Calu3 (cell line): Measurements from ENCODE around the gene ZNF425. TPM values are rescaled to one million over a fixed set of nuclear protein-coding genes. Genes with fewer than 3 reads are reported as not detected.

ENCODE experiments used
- BruUV-seq: library from RNA; stranded (reverse); fragments of 400-500 nt; replicated peaks from 2 replicates; lab custom pipeline; 2021; lab: Mats Ljungman, UMichigan
- CTCF ChIA-PET: fragments of 300-600 bp; sonication (Branson Sonifier 250); formaldehyde crosslinking; loops from one replicate; lab custom pipeline; 2022; ENCODE audit warnings: antibody characterized with exemption; lab: Charles Lee
- DNase-seq: peaks from one replicate; pipeline ENCODE4 v3.0.0; 2022
- H3K27ac Mint-ChIP-seq: one replicate; pipeline ENCODE4 v1.8.0; 2022; ENCODE audit warnings: mixed read lengths; ENCODE audit not compliant: unreplicated experiment
- H3K27me3 Mint-ChIP-seq: one replicate; pipeline ENCODE4 v1.8.0; 2022; ENCODE audit warnings: mixed read lengths; ENCODE audit not compliant: unreplicated experiment
- H3K36me3 Mint-ChIP-seq: one replicate; pipeline ENCODE4 v1.8.0; 2022; ENCODE audit warnings: mild to moderate bottlenecking, moderate library complexity, mixed read lengths; ENCODE audit not compliant: insufficient read depth, unreplicated experiment
- H3K4me1 Mint-ChIP-seq: one replicate; pipeline ENCODE4 v1.8.0; 2022; ENCODE audit warnings: mild to moderate bottlenecking, low read depth, mixed read lengths; ENCODE audit not compliant: unreplicated experiment
- H3K4me3 Mint-ChIP-seq: one replicate; pipeline ENCODE4 v1.8.0; 2022; ENCODE audit warnings: mild to moderate bottlenecking, low read depth, moderate library complexity, mixed read lengths; ENCODE audit not compliant: unreplicated experiment
- H3K9me3 Mint-ChIP-seq: one replicate; pipeline ENCODE4 v1.8.0; 2022; ENCODE audit warnings: low read depth, mixed read lengths; ENCODE audit not compliant: unreplicated experiment
- CTCF ChIP-seq: fragments of 200-600 bp; IDR thresholded peaks from one replicate; pipeline ENCODE4 v1.8.0; 2022; ENCODE audit warnings: antibody characterized with exemption; ENCODE audit not compliant: unreplicated experiment
- intact Hi-C: fragments of 100-400 bp; cut with micrococcal nuclease; formaldehyde crosslinking; loops from one replicate; pipeline ENCODE4 v1.10.0; 2022; ENCODE audit not compliant: unreplicated experiment
- total RNA-seq: library from RNA; stranded (reverse); gene quantifications from 2 replicates; pipeline ENCODE4 v1.2.3, GENCODE V29; 2022

Gene ZNF425
- total RNA-seq, 1 experiment from 2014 or later: 1.5 TPM

- Mint-ChIP-seq H3K36me3 (peaks cover 37% of the 10 kb centered on the region), H3K9me3 (no peaks in the 10 kb centered on the region), H3K4me3 (no peak overlapping the region), H3K27ac (no peak overlapping the region), H3K27me3 (no peaks in the 10 kb centered on the region), H3K4me1 (peaks cover 12% of the 10 kb centered on the region)
- no peak for DNase-seq
- no peak for TF ChIP-seq CTCF
- no TSS peak for BruUV-seq
- CTCF ChIA-PET: no interaction called here
- intact Hi-C loops: no loop called here
Observed at GRCh38 chr7:149141893-149142292, 15.8 kb upstream of the ZNF425 start.

- Mint-ChIP-seq H3K36me3 (peaks cover 27% of the 10 kb centered on the region), H3K4me3 (no peak overlapping the region), H3K9me3 (no peaks in the 10 kb centered on the region), H3K27ac (no peak overlapping the region), H3K4me1 (peaks cover 11% of the 10 kb centered on the region), H3K27me3 (no peaks in the 10 kb centered on the region)
- TF ChIP-seq CTCF: no peak
- no peak for DNase-seq
- no TSS peak for BruUV-seq
- CTCF ChIA-PET: interaction anchor here (0.5 to 0.8 kb wide), 2 partner anchors 9 to 21 kb away, joined by 3 read pairs; no protein-coding TSS in a partner anchor
- intact Hi-C loops: no loop called here
Observed at GRCh38 chr7:149140831-149141230, 14.7 kb upstream of the ZNF425 start.

- TF ChIP-seq CTCF: no peak
- H3K27ac Mint-ChIP-seq: no peak overlapping the region
- CTCF ChIA-PET: no interaction called here
- H3K4me1 Mint-ChIP-seq: no peaks in the 10 kb centered on the region
- peaks cover 11% of the 10 kb centered on the region for H3K36me3 Mint-ChIP-seq
- intact Hi-C loops: no loop called here
- DNase-seq: no peak
- no peak overlapping the region for H3K4me3 Mint-ChIP-seq
- no TSS peak for BruUV-seq
- no peaks in the 10 kb centered on the region for H3K9me3 Mint-ChIP-seq
- H3K27me3 Mint-ChIP-seq: no peaks in the 10 kb centered on the region
Observed at GRCh38 chr7:149136118-149136517, 10.0 kb upstream of the ZNF425 start.

- CTCF ChIA-PET: no interaction called here
Observed at GRCh38 chr7:149133028-149133710, 7.0 kb upstream of the ZNF425 start.

More at GRCh38 chr7:149133028-149133710, 7.0 kb upstream of the ZNF425 start:
- H3K9me3 Mint-ChIP-seq: peaks cover 3% of the 10 kb centered on the region
- no TSS peak for BruUV-seq
- DNase-seq: no peak
- no peaks in the 10 kb centered on the region for H3K27me3 Mint-ChIP-seq
- H3K36me3 Mint-ChIP-seq: peaks cover 22% of the 10 kb centered on the region
- H3K4me3 Mint-ChIP-seq: no peak overlapping the region
- intact Hi-C loops: no loop called here
- no peak for TF ChIP-seq CTCF
- H3K27ac Mint-ChIP-seq: no peak overlapping the region
- H3K4me1 Mint-ChIP-seq: peaks cover 3% of the 10 kb centered on the region
